Smooth muscle cell (in vitro differentiated cells): ENCODE measurements around the gene TBKBP1. TPM values are rescaled to one million over a fixed set of nuclear protein-coding genes. Genes with fewer than 3 reads are reported as not detected.

Experiments
- DNase-seq: peaks from one replicate; lab custom pipeline; 2025; ENCODE audit not compliant: unreplicated experiment; lab: John Stamatoyannopoulos, UW
- H2AFZ ChIP-seq: fragments of 200-600 bp; sonication (generic); 2 replicates; pipeline ENCODE4 v1.6.0; 2016; ENCODE audit warnings: antibody characterized with exemption, low read depth, mild to moderate bottlenecking
- H3F3A ChIP-seq: fragments of 200-600 bp; sonication (generic); 2 replicates; pipeline ENCODE4 v1.6.0; 2017; ENCODE audit warnings: antibody characterized with exemption, low read depth
- H3K27ac ChIP-seq: fragments of 200-600 bp; sonication (generic); 2 replicates; pipeline ENCODE4 v1.5.1; 2016; ENCODE audit warnings: low read depth, mild to moderate bottlenecking
- H3K27me3 ChIP-seq: fragments of 200-600 bp; sonication (generic); 2 replicates; pipeline ENCODE4 v1.6.1; 2016; ENCODE audit warnings: low read depth, mild to moderate bottlenecking
- H3K36me3 ChIP-seq: fragments of 200-600 bp; sonication (generic); 2 replicates; pipeline ENCODE4 v1.5.1; 2016; ENCODE audit warnings: low read depth
- H3K4me1 ChIP-seq: fragments of 200-600 bp; sonication (generic); 2 replicates; pipeline ENCODE4 v1.5.1; 2016; ENCODE audit warnings: low read depth
- H3K4me2 ChIP-seq: fragments of 200-600 bp; sonication (generic); 2 replicates; pipeline ENCODE4 v1.6.0; 2016; ENCODE audit warnings: mild to moderate bottlenecking
- H3K4me3 ChIP-seq: fragments of 200-600 bp; sonication (generic); 2 replicates; pipeline ENCODE4 v1.5.1; 2016; ENCODE audit warnings: mild to moderate bottlenecking
- H3K79me2 ChIP-seq: fragments of 200-600 bp; sonication (generic); 2 replicates; pipeline ENCODE4 v1.6.0; 2016; ENCODE audit warnings: low read depth, mild to moderate bottlenecking
- H3K9ac ChIP-seq: fragments of 200-600 bp; sonication (generic); 2 replicates; pipeline ENCODE4 v1.6.0; 2016; ENCODE audit warnings: low read depth
- H3K9me3 ChIP-seq: fragments of 200-600 bp; sonication (generic); replicated peaks from 2 replicates; pipeline ENCODE4 v1.5.1; 2016; ENCODE audit warnings: low read depth
- H4K20me1 ChIP-seq: fragments of 200-600 bp; sonication (generic); 2 replicates; pipeline ENCODE4 v1.6.0; 2016; ENCODE audit warnings: low read depth
- CTCF ChIP-seq: fragments of 200-600 bp; sonication (generic); IDR thresholded peaks from 2 replicates; pipeline ENCODE4 v1.5.1; 2017; ENCODE audit warnings: borderline replicate concordance, mild to moderate bottlenecking, antibody characterized with exemption; ENCODE audit not compliant: insufficient read depth, poor library complexity, severe bottlenecking
- WGBS: methylation state at CpG from one replicate; pipeline ENCODE4 v1.1.7; 2016; ENCODE audit warnings: low lambda C conversion rate; 5-methylcytosine and 5-hydroxymethylcytosine counted together
- polyA plus RNA-seq: library from polyadenylated mRNA; unstranded; fragments of >200 nt; fragmentation: Nextera tagmentation; extraction: Ambion mirVana; gene quantifications from 2 replicates; pipeline ENCODE4 v1.2.1, GENCODE V29; 2016
- total RNA-seq: library from RNA; depleted of rRNA; stranded (reverse); fragments of >200 nt; gene quantifications from 2 replicates; pipeline ENCODE4 v1.2.3, GENCODE V29; 2014

The TBKBP1 gene
- total and polyA plus RNA-seq, 2 experiments from 2014 or later = 5.8 to 7.7 TPM

- Histone ChIP-seq H3K4me3 (no peak overlapping the region), H3K79me2 (no peaks in the 10 kb centered on the region), H3K4me1 (peaks cover 3% of the 10 kb centered on the region), H3K9me3 (no peaks in the 10 kb centered on the region), H3K27me3 (no peaks in the 10 kb centered on the region), H3K36me3 (no peaks in the 10 kb centered on the region), H3K4me2 (peak overlapping the region; percentile 49), H3K9ac (no peak overlapping the region), H4K20me1 (no peaks in the 10 kb centered on the region), H3F3A (peaks cover 2% of the 10 kb centered on the region), H2AFZ (no peak overlapping the region), H3K27ac (peak overlapping the region; percentile 24)
- no peak for TF ChIP-seq CTCF
- 67% methylated on average over 9 of the region's 9 CpGs for WGBS
- DNase-seq = no peak
Measured at GRCh38 chr17:47719411-47720152, 25.6 kb downstream of the TBKBP1 start.

- 72% methylated on average over 11 of the region's 11 CpGs for WGBS
- Histone ChIP-seq H3K27ac (no peak overlapping the region), H3K4me2 (peak overlapping the region; percentile 44), H4K20me1 (no peaks in the 10 kb centered on the region), H3K9ac (no peak overlapping the region), H3F3A (peaks cover 2% of the 10 kb centered on the region), H3K36me3 (no peaks in the 10 kb centered on the region), H3K4me1 (peaks cover 3% of the 10 kb centered on the region), H3K9me3 (no peaks in the 10 kb centered on the region), H3K4me3 (no peak overlapping the region), H3K79me2 (no peaks in the 10 kb centered on the region), H2AFZ (no peak overlapping the region), H3K27me3 (no peaks in the 10 kb centered on the region)
- TF ChIP-seq CTCF = no peak
- DNase-seq = no peak
Measured at GRCh38 chr17:47720196-47720595, 26.2 kb downstream of the TBKBP1 start.

GRCh38 chr17:47720754-47721533, 27.0 kb downstream of the TBKBP1 start:
- H3K4me1 ChIP-seq = peaks cover 3% of the 10 kb centered on the region
- H2AFZ ChIP-seq = no peak overlapping the region
- H3K27ac ChIP-seq = no peak overlapping the region
- WGBS = 22% methylated on average over 28 of the region's 36 CpGs
- H3F3A ChIP-seq = peaks cover 2% of the 10 kb centered on the region
- H3K27me3 ChIP-seq = no peaks in the 10 kb centered on the region
- peak; percentile 40 for DNase-seq
- H4K20me1 ChIP-seq = no peaks in the 10 kb centered on the region
- no peak for TF ChIP-seq CTCF
- H3K9me3 ChIP-seq = no peaks in the 10 kb centered on the region
- no peak overlapping the region for H3K9ac ChIP-seq
- H3K79me2 ChIP-seq = no peaks in the 10 kb centered on the region
- no peak overlapping the region for H3K4me3 ChIP-seq
- H3K4me2 ChIP-seq = peak overlapping the region; percentile 64
- no peaks in the 10 kb centered on the region for H3K36me3 ChIP-seq
